H1 (cell line): ENCODE data around the gene NEU4. TPM values are rescaled to one million over a fixed set of nuclear protein-coding genes. Genes with fewer than 3 reads are reported as not detected.

Experiments used
- CTCF ChIA-PET: fragments of 300-600 bp; sonication (Branson Sonifier 250); formaldehyde crosslinking; loops from one replicate; lab custom pipeline; 2021; ENCODE audit not compliant: partially characterized antibody; lab: Charles Lee
- POLR2A ChIA-PET: fragments of 300-600 bp; sonication (Branson Sonifier 250); formaldehyde crosslinking; loops from one replicate; lab custom pipeline; 2021; ENCODE audit warnings: inconsistent platforms; ENCODE audit not compliant: partially characterized antibody; lab: Charles Lee
- DNase-seq, 2 experiments: peaks; one replicate each; pipeline versions ENCODE4 v3.0.0 to v3.0.0-alpha.2; 2010 to 2022; ENCODE audit warnings: low spot score in 2 of 2, low read depth in 1 of 2, mixed read lengths in 1 of 2
- FAIRE-seq: peaks from 2 replicates; lab custom pipeline; 2011; peaks lifted over from hg19 to GRCh38; lab: Jason Lieb, UNC
- H2AFZ ChIP-seq: 2 replicates; pipeline ENCODE4 v1.8.1; 2012; ENCODE audit warnings: low read length, inconsistent platforms
- H2AK5ac ChIP-seq: 2 replicates; pipeline ENCODE4 v1.6.1; 2013; ENCODE audit warnings: low read depth, low read length
- H2BK120ac ChIP-seq: replicated peaks from 2 replicates; pipeline ENCODE3; 2013; ENCODE audit warnings: low read depth, low read length, inconsistent platforms
- H2BK12ac ChIP-seq: 2 replicates; pipeline ENCODE4 v1.6.1; 2013; ENCODE audit warnings: low read depth, low read length
- H2BK15ac ChIP-seq: 2 replicates; pipeline ENCODE4 v1.6.1; 2013; ENCODE audit warnings: low read length
- H2BK20ac ChIP-seq: 2 replicates; pipeline ENCODE4 v1.6.1; 2013; ENCODE audit warnings: low read length
- H2BK5ac ChIP-seq: 2 replicates; pipeline ENCODE4 v1.6.1; 2013; ENCODE audit warnings: low read depth, low read length
- H3K14ac ChIP-seq: 2 replicates; pipeline ENCODE4 v1.6.1; 2013; ENCODE audit warnings: inconsistent platforms; ENCODE audit not compliant: insufficient read length
- H3K18ac ChIP-seq: 2 replicates; pipeline ENCODE4 v1.6.1; 2013; ENCODE audit warnings: low read length; ENCODE audit errors: extremely low read depth
- H3K23ac ChIP-seq: 2 replicates; pipeline ENCODE4 v1.6.1; 2013; ENCODE audit warnings: inconsistent platforms; ENCODE audit not compliant: insufficient read length
- H3K23me2 ChIP-seq: 2 replicates; pipeline ENCODE4 v1.6.1; 2013; ENCODE audit warnings: low read depth, low read length
- H3K27ac ChIP-seq: 2 replicates; pipeline ENCODE4 v1.6.1; 2011; ENCODE audit warnings: low read depth, low read length, inconsistent platforms
- H3K27me3 ChIP-seq, 4 experiments: replicated peaks in 1 of 4; 1 replicate in 1 of 4; 2 replicates in 3 of 4; pipeline versions ENCODE4 v1.6.1 to v1.8.1; 2011 to 2013; ENCODE audit warnings: low read length in 3 of 4, mild to moderate bottlenecking in 3 of 4, inconsistent platforms in 2 of 4, mixed read lengths in 2 of 4, moderate library complexity in 1 of 4; ENCODE audit not compliant: control insufficient read depth in 3 of 4, insufficient read depth in 3 of 4; ENCODE audit errors: extremely low read depth in 1 of 4
- H3K36me3 ChIP-seq, 4 experiments: 2 replicates each; pipeline versions ENCODE4 v1.6.1 to v1.8.1; 2011 to 2013; ENCODE audit warnings: mild to moderate bottlenecking in 4 of 4, low read length in 3 of 4, moderate library complexity in 2 of 4, control low read depth in 1 of 4, inconsistent platforms in 1 of 4; ENCODE audit not compliant: insufficient read depth in 4 of 4, control insufficient read depth in 2 of 4
- H3K4ac ChIP-seq: replicated peaks from 2 replicates; pipeline ENCODE3; 2013; ENCODE audit warnings: low read length, low read depth, mixed read lengths, inconsistent platforms; ENCODE audit not compliant: insufficient read length
- H3K4me1 ChIP-seq, 4 experiments: replicated peaks in 1 of 4; 1 replicate in 1 of 4; 2 replicates in 3 of 4; pipeline versions ENCODE4 v1.6.1 to v1.8.1; 2011 to 2013; ENCODE audit warnings: low read length in 3 of 4, inconsistent platforms in 2 of 4, mixed read lengths in 1 of 4; ENCODE audit not compliant: insufficient read depth in 4 of 4, control insufficient read depth in 3 of 4
- H3K4me2 ChIP-seq, 2 experiments: 2 replicates each; pipeline versions ENCODE4 v1.6.1 to v1.8.1; 2011 to 2013; ENCODE audit warnings: low read depth in 2 of 2, low read length in 2 of 2, control low read depth in 1 of 2, inconsistent platforms in 1 of 2, mild to moderate bottlenecking in 1 of 2; ENCODE audit not compliant: insufficient read depth in 1 of 2
- H3K4me3 ChIP-seq, 4 experiments: fragments of 200-600, 300-600 bp in 1 of 4; sonication (generic), shearing (Covaris generic), sonication (Bioruptor Twin) in 1 of 4; 2 replicates each; pipeline versions ENCODE4 v1.5.1 to v1.8.1; 2011 to 2016; ENCODE audit warnings: low read length in 4 of 4, low read depth in 3 of 4, control low read depth in 2 of 4, inconsistent platforms in 2 of 4, mild to moderate bottlenecking in 2 of 4, mixed read lengths in 1 of 4, moderate library complexity in 1 of 4; ENCODE audit not compliant: insufficient read depth in 2 of 4; ENCODE audit errors: extremely low read depth in 1 of 4
- H3K56ac ChIP-seq: replicated peaks from 2 replicates; pipeline ENCODE3; 2013; ENCODE audit warnings: low read depth, mild to moderate bottlenecking, mixed read lengths, low read length, inconsistent platforms; ENCODE audit not compliant: insufficient read length
- H3K79me1 ChIP-seq: 2 replicates; pipeline ENCODE4 v1.6.1; 2013; ENCODE audit warnings: low read depth, low read length, control low read depth
- H3K79me2 ChIP-seq, 2 experiments: 2 replicates each; pipeline versions ENCODE4 v1.6.1 to v1.8.1; 2012 to 2013; ENCODE audit warnings: low read length in 2 of 2, mild to moderate bottlenecking in 2 of 2, inconsistent platforms in 1 of 2; ENCODE audit not compliant: insufficient read depth in 2 of 2, control insufficient read depth in 1 of 2
- H3K9ac ChIP-seq, 4 experiments: replicated peaks in 1 of 4; 1 replicate in 1 of 4; 2 replicates in 3 of 4; pipeline versions ENCODE4 v1.6.1 to v1.8.1; 2011 to 2013; ENCODE audit warnings: low read depth in 3 of 4, low read length in 3 of 4, control low read depth in 2 of 4, mild to moderate bottlenecking in 2 of 4, moderate library complexity in 2 of 4, inconsistent platforms in 1 of 4; ENCODE audit errors: extremely low read depth in 1 of 4
- H3K9me3 ChIP-seq, 2 experiments: 2 replicates each; pipeline versions ENCODE4 v1.6.1 to v1.8.1; 2012 to 2013; ENCODE audit warnings: mild to moderate bottlenecking in 2 of 2, moderate library complexity in 2 of 2, control low read depth in 1 of 2, inconsistent platforms in 1 of 2, low read depth in 1 of 2, low read length in 1 of 2, mixed read lengths in 1 of 2; ENCODE audit not compliant: insufficient read depth in 2 of 2
- H4K20me1 ChIP-seq, 2 experiments: replicated peaks in 1 of 2; 2 replicates each; pipeline versions ENCODE3 to v1.8.1; 2011 to 2013; ENCODE audit warnings: inconsistent platforms in 2 of 2, low read length in 2 of 2, mild to moderate bottlenecking in 1 of 2; ENCODE audit not compliant: insufficient read depth in 2 of 2, control insufficient read depth in 1 of 2
- H4K5ac ChIP-seq: 2 replicates; pipeline ENCODE4 v1.6.1; 2013; ENCODE audit warnings: low read length, low read depth, mixed read lengths, inconsistent platforms; ENCODE audit not compliant: insufficient read length
- H4K8ac ChIP-seq: 2 replicates; pipeline ENCODE4 v1.8.0; 2013; ENCODE audit warnings: mild to moderate bottlenecking, moderate library complexity, low read length, inconsistent platforms; ENCODE audit not compliant: insufficient read depth; ENCODE audit errors: extremely low read depth
- H4K91ac ChIP-seq: replicated peaks from 2 replicates; pipeline ENCODE3; 2013; ENCODE audit warnings: low read length, mixed read lengths, inconsistent platforms; ENCODE audit not compliant: insufficient read length
- BCL11A ChIP-seq, 2 experiments: IDR thresholded peaks; one replicate each; pipeline ENCODE4 v1.6.1; 2011; ENCODE audit warnings: low read depth in 2 of 2, low read length in 2 of 2, mild to moderate bottlenecking in 2 of 2
- CREB1 ChIP-seq: IDR thresholded peaks from 2 replicates; pipeline ENCODE4 v1.6.1; 2012; ENCODE audit warnings: inconsistent platforms
- RXRA ChIP-seq: IDR thresholded peaks from 2 replicates; pipeline ENCODE4 v1.6.1; 2011; ENCODE audit warnings: low read depth, mild to moderate bottlenecking, low read length, moderate library complexity; ENCODE audit not compliant: insufficient read depth
- SAP30 ChIP-seq: fragments of 300-600 bp; sonication (generic); IDR thresholded peaks from 2 replicates; pipeline ENCODE4 v1.7.1; 2012; ENCODE audit warnings: low read length, moderate library complexity, mild to moderate bottlenecking, inconsistent platforms; ENCODE audit not compliant: insufficient read depth, insufficient replicate concordance
- SIX5 ChIP-seq: IDR thresholded peaks from 2 replicates; pipeline ENCODE4 v1.6.1; 2011; ENCODE audit warnings: mild to moderate bottlenecking, low read depth, low read length
- TAF1 ChIP-seq: IDR thresholded peaks from 2 replicates; pipeline ENCODE4 v1.6.1; 2011; ENCODE audit warnings: mild to moderate bottlenecking, low read depth, low read length
- WGBS, 2 experiments: shearing (Covaris generic) in 1 of 2; methylation state at CpG; one replicate each; pipeline versions ENCODE4 v1.1.6 to v1.1.7; 2013 to 2015; ENCODE audit warnings: low lambda C conversion rate in 2 of 2, mixed read lengths in 2 of 2, inconsistent platforms in 1 of 2, low coverage in 1 of 2, missing lambda C conversion rate in 1 of 2; ENCODE audit not compliant: insufficient replicate concordance in 2 of 2, insufficient coverage in 1 of 2, insufficient read length in 1 of 2; ENCODE audit errors: extremely low coverage in 1 of 2, missing lambda C conversion rate in 1 of 2; 5-methylcytosine and 5-hydroxymethylcytosine counted together
- polyA plus RNA-seq, 7 experiments: library from polyadenylated mRNA; depleted of rRNA in 3 of 7; stranded (reverse) in 5 of 7; unstranded in 2 of 7; fragments of >200 nt in 5 of 7; fragments of 200-250 nt in 2 of 7; gene quantifications; 1 replicate in 5 of 7; 2 replicates in 1 of 7; 4 replicates in 1 of 7; pipeline versions ENCODE4 v1.2.1 to v1.2.3, GENCODE V29; 2011 to 2013; ENCODE audit warnings: missing spikeins in 2 of 7, mixed read lengths in 2 of 7
- total RNA-seq: library from RNA; stranded (reverse); fragmentation: NEBNext Ultra II Directional; extraction: Animal tissue kit (Norgen Biotek cat#: 25700); gene quantifications from 2 replicates; pipeline ENCODE4 v1.2.1, GENCODE V29; 2021
- TF ChIP-seq, protein P1 (sequence below): IDR thresholded peaks from 2 replicates; pipeline ENCODE4 v1.6.1; 2012; ENCODE audit warnings: low read length, inconsistent platforms

NEU4 gene
- total and polyA plus RNA-seq, 2 of the 8 experiments (the other 6 are each of a cell fraction or from before 2014, with no cell fraction given), result 0.32 to 0.50 TPM

DNA sequence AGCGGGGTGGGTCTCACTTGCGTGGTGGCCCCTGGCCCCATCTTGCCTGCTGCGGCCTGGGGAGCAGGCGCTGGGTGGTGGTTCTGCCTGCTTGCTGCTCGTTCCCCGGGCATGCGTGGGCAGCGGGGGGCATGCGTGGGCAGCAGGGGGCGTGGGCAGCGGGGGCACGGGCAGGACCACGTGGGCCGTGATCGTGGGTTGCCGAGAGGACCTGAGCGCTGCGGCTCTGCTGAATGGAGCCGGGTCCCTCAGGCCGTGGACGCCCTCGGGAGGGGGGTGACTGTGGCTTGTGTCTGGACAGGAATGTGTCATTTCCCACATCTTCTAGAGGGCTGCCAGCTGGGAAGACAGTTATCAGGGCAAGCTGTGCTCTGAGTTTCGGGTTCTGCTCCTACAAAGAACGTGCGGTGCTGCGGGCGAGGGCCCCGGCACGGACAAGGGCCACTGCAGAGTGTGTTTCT lies 40.7 kb upstream of the NEU4 start:
- H3K27me3 ChIP-seq, result no peaks in the 10 kb centered on the region
- H2BK120ac ChIP-seq, result no peak overlapping the region
- POLR2A ChIA-PET, result interaction anchor here (1.0 kb wide), 1 partner anchor 40 kb away, joined by 3 read pairs; the partner anchor contains the start of gene NEU4
- WGBS, 2 experiments, result 97% methylated on average over 15 of the region's 29 CpGs; no CpG with 5 or more reads in 1 of the 2 experiments
- TF ChIP-seq RXRA (no peak), TAF1 (no peak), BCL11A (IDR thresholded peaks at IDR 0.05; ENCODE audit: low read depth in 2 of 2, low read length in 2 of 2) (no peak), CREB1 (no peak), SIX5 (no peak), SAP30 (no peak)
- TF ChIP-seq, protein P1, sequence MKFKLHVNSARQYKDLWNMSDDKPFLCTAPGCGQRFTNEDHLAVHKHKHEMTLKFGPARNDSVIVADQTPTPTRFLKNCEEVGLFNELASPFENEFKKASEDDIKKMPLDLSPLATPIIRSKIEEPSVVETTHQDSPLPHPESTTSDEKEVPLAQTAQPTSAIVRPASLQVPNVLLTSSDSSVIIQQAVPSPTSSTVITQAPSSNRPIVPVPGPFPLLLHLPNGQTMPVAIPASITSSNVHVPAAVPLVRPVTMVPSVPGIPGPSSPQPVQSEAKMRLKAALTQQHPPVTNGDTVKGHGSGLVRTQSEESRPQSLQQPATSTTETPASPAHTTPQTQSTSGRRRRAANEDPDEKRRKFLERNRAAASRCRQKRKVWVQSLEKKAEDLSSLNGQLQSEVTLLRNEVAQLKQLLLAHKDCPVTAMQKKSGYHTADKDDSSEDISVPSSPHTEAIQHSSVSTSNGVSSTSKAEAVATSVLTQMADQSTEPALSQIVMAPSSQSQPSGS, result no peak
- H2BK5ac ChIP-seq, result peak overlapping the region; percentile 35; the same call in 1 of the 2 replicates
- no peaks in the 10 kb centered on the region for H3K23me2 ChIP-seq
- no peak for FAIRE-seq
- no peak overlapping the region for H3K4me2 ChIP-seq
- H2BK15ac ChIP-seq, result no peak overlapping the region
- H3K4ac ChIP-seq, result no peak overlapping the region
- H2BK12ac ChIP-seq, result no peak overlapping the region
- no peaks in the 10 kb centered on the region for H3K9me3 ChIP-seq
- H4K91ac ChIP-seq, result no peak overlapping the region
- no peak overlapping the region for H2BK20ac ChIP-seq
- no peak overlapping the region for H3K9ac ChIP-seq
- CTCF ChIA-PET, result no interaction called here
- H4K5ac ChIP-seq, result no peak overlapping the region
- no peak overlapping the region for H3K18ac ChIP-seq
- H3K27ac ChIP-seq, result no peak overlapping the region
- peaks cover 0 to 2% of the 10 kb centered on the region in 2 experiments for H4K20me1 ChIP-seq
- H4K8ac ChIP-seq, result no peak overlapping the region; the same call in 1 of the 2 replicates
- H2AK5ac ChIP-seq, result no peak overlapping the region
- H3K14ac ChIP-seq, result no peak overlapping the region
- no peak overlapping the region for H3K23ac ChIP-seq
- H2AFZ ChIP-seq, result no peak overlapping the region
- H3K36me3 ChIP-seq, result no peaks in the 10 kb centered on the region
- DNase-seq, result peak in 1 of 2 experiments; percentile 44
- peaks cover 0 to 16% (median 9%) of the 10 kb centered on the region in 4 experiments; a peak in 6 of 7 replicates for H3K4me1 ChIP-seq
- H3K56ac ChIP-seq, result no peak overlapping the region
- H3K79me1 ChIP-seq, result no peaks in the 10 kb centered on the region
- no peaks in the 10 kb centered on the region for H3K79me2 ChIP-seq
- no peak overlapping the region for H3K4me3 ChIP-seq
